ENCODE results near the gene LRBA.

- TF ChIP-seq POLR2A (IDR thresholded peaks at IDR 0.05; ENCODE audit: low read length) (no peak), CHD4 (IDR thresholded peaks at IDR 0.05; ENCODE audit: borderline replicate concordance) (no peak), MYC (IDR thresholded peaks at IDR 0.05; ENCODE audit: borderline replicate concordance, low read length) (no peak), RFX5 (IDR thresholded peaks at IDR 0.05) (no peak), RAD21 (conservative IDR thresholded peaks at IDR 0.05 in 1 of 2, IDR thresholded peaks at IDR 0.05 in 1 of 2) (no peak)
- TF ChIP-seq, protein P1, sequence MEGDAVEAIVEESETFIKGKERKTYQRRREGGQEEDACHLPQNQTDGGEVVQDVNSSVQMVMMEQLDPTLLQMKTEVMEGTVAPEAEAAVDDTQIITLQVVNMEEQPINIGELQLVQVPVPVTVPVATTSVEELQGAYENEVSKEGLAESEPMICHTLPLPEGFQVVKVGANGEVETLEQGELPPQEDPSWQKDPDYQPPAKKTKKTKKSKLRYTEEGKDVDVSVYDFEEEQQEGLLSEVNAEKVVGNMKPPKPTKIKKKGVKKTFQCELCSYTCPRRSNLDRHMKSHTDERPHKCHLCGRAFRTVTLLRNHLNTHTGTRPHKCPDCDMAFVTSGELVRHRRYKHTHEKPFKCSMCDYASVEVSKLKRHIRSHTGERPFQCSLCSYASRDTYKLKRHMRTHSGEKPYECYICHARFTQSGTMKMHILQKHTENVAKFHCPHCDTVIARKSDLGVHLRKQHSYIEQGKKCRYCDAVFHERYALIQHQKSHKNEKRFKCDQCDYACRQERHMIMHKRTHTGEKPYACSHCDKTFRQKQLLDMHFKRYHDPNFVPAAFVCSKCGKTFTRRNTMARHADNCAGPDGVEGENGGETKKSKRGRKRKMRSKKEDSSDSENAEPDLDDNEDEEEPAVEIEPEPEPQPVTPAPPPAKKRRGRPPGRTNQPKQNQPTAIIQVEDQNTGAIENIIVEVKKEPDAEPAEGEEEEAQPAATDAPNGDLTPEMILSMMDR (IDR thresholded peaks at IDR 0.05), result no peak
- TF ChIP-seq, protein P2, sequence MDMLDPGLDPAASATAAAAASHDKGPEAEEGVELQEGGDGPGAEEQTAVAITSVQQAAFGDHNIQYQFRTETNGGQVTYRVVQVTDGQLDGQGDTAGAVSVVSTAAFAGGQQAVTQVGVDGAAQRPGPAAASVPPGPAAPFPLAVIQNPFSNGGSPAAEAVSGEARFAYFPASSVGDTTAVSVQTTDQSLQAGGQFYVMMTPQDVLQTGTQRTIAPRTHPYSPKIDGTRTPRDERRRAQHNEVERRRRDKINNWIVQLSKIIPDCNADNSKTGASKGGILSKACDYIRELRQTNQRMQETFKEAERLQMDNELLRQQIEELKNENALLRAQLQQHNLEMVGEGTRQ (IDR thresholded peaks at IDR 0.05), result no peak
Observed at GRCh38 chr4:150477869-150478268, 537.2 kb downstream of the LRBA start.

Data from A549 (cell line).